NCI-H2196 (cell line): ENCODE results near the gene SNX2.
"Not testable (repeated sequence)": the region's sequence is repeated elsewhere in the genome, so short reads cannot be mapped to it uniquely, and the experiment has no call there.

Experiments used
- DNase-seq: peaks from one replicate; lab custom pipeline; 2025; ENCODE audit not compliant: unreplicated experiment; lab: John Stamatoyannopoulos, UW

Gene SNX2

GRCh38 chr5:122774861-122775549, at the start of gene SNX2:
Gene SNX2, plus strand, starts transcription at chr5:122775080. Its CDS starts 24 bp downstream, at chr5:122775104.
- peak; percentile 87 for DNase-seq

GRCh38 chr5:122727112-122727541, 47.8 kb upstream of the SNX2 start:
- no peak for DNase-seq

GRCh38 chr5:122730037-122730436, 44.8 kb upstream of the SNX2 start:
- no peak for DNase-seq

- no peak for DNase-seq
Measured at GRCh38 chr5:122730456-122730855, 44.4 kb upstream of the SNX2 start.

GRCh38 chr5:122736086-122736845, 38.6 kb upstream of the SNX2 start:
- no peak for DNase-seq

- no peak for DNase-seq
Measured at GRCh38 chr5:122738088-122738487, 36.8 kb upstream of the SNX2 start.

- DNase-seq = no peak
Measured at GRCh38 chr5:122741681-122742080, 33.2 kb upstream of the SNX2 start.

GRCh38 chr5:122743261-122743660, 31.6 kb upstream of the SNX2 start:
- no peak for DNase-seq

GRCh38 chr5:122745597-122745996, 29.3 kb upstream of the SNX2 start:
- no peak for DNase-seq

- no peak for DNase-seq
Measured at GRCh38 chr5:122749886-122750285, 25.0 kb upstream of the SNX2 start.

GRCh38 chr5:122751293-122751782, 23.5 kb upstream of the SNX2 start:
- DNase-seq = no peak

- no peak for DNase-seq
Measured at GRCh38 chr5:122753500-122753899, 21.4 kb upstream of the SNX2 start.

GRCh38 chr5:122755783-122756182, 19.1 kb upstream of the SNX2 start:
- no peak for DNase-seq

- no peak for DNase-seq
Measured at GRCh38 chr5:122756264-122756911, 18.5 kb upstream of the SNX2 start.

GRCh38 chr5:122757285-122757684, 17.6 kb upstream of the SNX2 start:
- no peak for DNase-seq

- DNase-seq = no peak
Measured at GRCh38 chr5:122759241-122760070, 15.4 kb upstream of the SNX2 start.

- DNase-seq = no peak
Measured at GRCh38 chr5:122760236-122760635, 14.6 kb upstream of the SNX2 start.

GRCh38 chr5:122761115-122761514, 13.8 kb upstream of the SNX2 start:
- DNase-seq = no peak

- DNase-seq = not testable (repeated sequence)
Measured at GRCh38 chr5:122761896-122762295, 13.0 kb upstream of the SNX2 start.

- DNase-seq = no peak
Measured at GRCh38 chr5:122766130-122766529, 8.8 kb upstream of the SNX2 start.

- no peak for DNase-seq
Measured at GRCh38 chr5:122770477-122770876, 4.4 kb upstream of the SNX2 start.
